GM23338 (cell line): ENCODE results near the gene AP3B2.

ENCODE experiments used
- CREB1 ChIP-seq: fragments of 250-450 bp; sonication (Bioruptor Pico); IDR thresholded peaks from 2 replicates; pipeline ENCODE4 v1.5.0; 2020; ENCODE audit warnings: low read depth, mild to moderate bottlenecking, moderate library complexity
- EZH2 ChIP-seq: fragments of 200-600 bp; sonication (generic); IDR thresholded peaks from one replicate; pipeline ENCODE4 v1.8.0; 2017; ENCODE audit warnings: antibody characterized with exemption, mild to moderate bottlenecking, low read depth; ENCODE audit not compliant: unreplicated experiment
- POLR2AphosphoS5 ChIP-seq: IDR thresholded peaks from 2 replicates; pipeline ENCODE4 v1.6.1; 2016; ENCODE audit warnings: antibody characterized with exemption, low read depth
- TF ChIP-seq, protein P1 (sequence below), 2 experiments: fragments of 200-600 bp in 1 of 2; sonication (generic) in 1 of 2; conservative IDR thresholded peaks; 2 replicates each; pipeline versions ENCODE4 v1.5.1 to v1.6.1; 2016 to 2017; ENCODE audit warnings: antibody characterized with exemption in 2 of 2, low read depth in 2 of 2, mild to moderate bottlenecking in 2 of 2, moderate library complexity in 1 of 2
- TF ChIP-seq, protein P2 (sequence below): IDR thresholded peaks from one replicate; pipeline ENCODE4 v1.6.1; 2018; ENCODE audit warnings: antibody characterized with exemption; ENCODE audit not compliant: unreplicated experiment

DNA sequence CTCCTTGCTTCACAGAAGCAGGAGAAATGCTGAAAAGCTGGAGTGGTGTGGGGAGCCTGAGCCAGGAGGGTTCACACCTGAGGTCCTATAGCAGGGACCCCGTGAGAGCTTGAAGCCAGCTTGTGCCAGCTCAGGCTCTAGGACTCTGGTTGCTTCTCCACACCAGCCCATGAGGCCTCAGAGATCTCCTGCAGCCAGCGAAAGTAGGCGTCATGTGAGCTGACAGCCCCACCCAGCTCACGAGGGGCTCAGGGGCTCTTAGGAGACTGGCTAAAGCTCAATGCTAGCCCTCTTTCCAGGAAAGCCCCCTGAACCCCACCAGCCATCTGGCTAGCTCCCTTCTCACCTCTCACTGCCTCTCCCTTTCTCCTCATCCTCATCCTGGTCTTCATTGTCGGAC lies 45.7 kb downstream of the AP3B2 start:
- TF ChIP-seq EZH2, result no peak
- TF ChIP-seq CREB1, result no peak
- TF ChIP-seq, protein P1, sequence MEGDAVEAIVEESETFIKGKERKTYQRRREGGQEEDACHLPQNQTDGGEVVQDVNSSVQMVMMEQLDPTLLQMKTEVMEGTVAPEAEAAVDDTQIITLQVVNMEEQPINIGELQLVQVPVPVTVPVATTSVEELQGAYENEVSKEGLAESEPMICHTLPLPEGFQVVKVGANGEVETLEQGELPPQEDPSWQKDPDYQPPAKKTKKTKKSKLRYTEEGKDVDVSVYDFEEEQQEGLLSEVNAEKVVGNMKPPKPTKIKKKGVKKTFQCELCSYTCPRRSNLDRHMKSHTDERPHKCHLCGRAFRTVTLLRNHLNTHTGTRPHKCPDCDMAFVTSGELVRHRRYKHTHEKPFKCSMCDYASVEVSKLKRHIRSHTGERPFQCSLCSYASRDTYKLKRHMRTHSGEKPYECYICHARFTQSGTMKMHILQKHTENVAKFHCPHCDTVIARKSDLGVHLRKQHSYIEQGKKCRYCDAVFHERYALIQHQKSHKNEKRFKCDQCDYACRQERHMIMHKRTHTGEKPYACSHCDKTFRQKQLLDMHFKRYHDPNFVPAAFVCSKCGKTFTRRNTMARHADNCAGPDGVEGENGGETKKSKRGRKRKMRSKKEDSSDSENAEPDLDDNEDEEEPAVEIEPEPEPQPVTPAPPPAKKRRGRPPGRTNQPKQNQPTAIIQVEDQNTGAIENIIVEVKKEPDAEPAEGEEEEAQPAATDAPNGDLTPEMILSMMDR (conservative IDR thresholded peaks at IDR 0.05; ENCODE audit: low read depth in 2 of 2), result no peak
- TF ChIP-seq POLR2AphosphoS5, result no peak
- TF ChIP-seq, protein P2, sequence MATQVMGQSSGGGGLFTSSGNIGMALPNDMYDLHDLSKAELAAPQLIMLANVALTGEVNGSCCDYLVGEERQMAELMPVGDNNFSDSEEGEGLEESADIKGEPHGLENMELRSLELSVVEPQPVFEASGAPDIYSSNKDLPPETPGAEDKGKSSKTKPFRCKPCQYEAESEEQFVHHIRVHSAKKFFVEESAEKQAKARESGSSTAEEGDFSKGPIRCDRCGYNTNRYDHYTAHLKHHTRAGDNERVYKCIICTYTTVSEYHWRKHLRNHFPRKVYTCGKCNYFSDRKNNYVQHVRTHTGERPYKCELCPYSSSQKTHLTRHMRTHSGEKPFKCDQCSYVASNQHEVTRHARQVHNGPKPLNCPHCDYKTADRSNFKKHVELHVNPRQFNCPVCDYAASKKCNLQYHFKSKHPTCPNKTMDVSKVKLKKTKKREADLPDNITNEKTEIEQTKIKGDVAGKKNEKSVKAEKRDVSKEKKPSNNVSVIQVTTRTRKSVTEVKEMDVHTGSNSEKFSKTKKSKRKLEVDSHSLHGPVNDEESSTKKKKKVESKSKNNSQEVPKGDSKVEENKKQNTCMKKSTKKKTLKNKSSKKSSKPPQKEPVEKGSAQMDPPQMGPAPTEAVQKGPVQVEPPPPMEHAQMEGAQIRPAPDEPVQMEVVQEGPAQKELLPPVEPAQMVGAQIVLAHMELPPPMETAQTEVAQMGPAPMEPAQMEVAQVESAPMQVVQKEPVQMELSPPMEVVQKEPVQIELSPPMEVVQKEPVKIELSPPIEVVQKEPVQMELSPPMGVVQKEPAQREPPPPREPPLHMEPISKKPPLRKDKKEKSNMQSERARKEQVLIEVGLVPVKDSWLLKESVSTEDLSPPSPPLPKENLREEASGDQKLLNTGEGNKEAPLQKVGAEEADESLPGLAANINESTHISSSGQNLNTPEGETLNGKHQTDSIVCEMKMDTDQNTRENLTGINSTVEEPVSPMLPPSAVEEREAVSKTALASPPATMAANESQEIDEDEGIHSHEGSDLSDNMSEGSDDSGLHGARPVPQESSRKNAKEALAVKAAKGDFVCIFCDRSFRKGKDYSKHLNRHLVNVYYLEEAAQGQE, result no peak
